HG03108 (cell line): Measurements from ENCODE around the gene LPAR2.
"Not testable (repeated sequence)": the region's sequence is repeated elsewhere in the genome, so short reads cannot be mapped to it uniquely, and the experiment has no call there.

Experiments used
- ATAC-seq: cut with Tn5 transposase; IDR thresholded peaks from one replicate; pipeline ENCODE4 v1.9.1; 2021; ENCODE audit warnings: moderate library complexity; ENCODE audit not compliant: unreplicated experiment

The LPAR2 gene

DNA sequence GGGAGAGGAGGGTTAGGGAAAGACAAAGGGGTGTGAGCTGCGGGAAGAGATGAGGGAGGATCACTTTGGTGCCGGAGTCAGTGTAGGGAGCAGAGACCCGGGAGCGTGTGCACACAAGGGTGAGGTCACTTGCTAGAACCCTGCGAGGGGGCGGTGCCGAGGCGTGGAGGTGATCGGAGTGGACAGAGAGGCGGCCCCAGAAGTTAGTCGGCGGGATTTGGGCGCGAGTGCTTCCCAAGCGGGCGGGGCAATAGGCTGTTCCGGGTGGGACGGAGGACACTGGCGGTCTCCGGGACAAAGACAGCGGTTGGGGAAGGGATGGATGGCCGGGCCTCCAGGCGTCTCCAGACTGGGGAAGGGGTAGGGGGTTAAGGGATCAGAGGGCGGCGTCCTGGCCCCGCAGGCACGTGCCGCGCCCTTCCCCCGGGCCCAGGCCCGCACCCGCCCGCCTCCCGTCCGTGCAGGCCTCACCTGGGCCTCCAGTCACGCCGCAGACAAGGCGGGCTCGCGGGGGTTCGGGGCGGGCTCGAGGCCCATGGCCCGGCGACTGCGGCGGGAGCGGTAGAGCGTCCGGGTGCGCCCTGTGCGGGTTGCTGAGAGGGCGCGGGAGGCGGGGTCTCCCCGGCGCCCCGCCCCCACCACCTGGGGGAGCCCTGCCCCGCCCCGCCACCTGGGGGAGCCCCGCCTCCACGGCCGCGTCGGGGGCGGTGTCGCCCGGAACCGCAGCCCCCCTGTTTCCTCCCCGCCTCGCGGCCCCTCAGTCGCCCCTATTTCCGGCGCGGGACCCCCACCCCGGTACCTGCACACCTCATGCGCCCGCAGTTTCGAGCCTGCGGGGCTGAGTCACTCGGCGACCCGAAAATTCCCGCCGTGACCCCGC, at the start of gene LPAR2:
LPAR2 (minus strand) TSS at position 600 of the 880 bp plus-strand sequence. CDS start 945 bp downstream, outside the sequence.
- peak; percentile 64 for ATAC-seq

DNA sequence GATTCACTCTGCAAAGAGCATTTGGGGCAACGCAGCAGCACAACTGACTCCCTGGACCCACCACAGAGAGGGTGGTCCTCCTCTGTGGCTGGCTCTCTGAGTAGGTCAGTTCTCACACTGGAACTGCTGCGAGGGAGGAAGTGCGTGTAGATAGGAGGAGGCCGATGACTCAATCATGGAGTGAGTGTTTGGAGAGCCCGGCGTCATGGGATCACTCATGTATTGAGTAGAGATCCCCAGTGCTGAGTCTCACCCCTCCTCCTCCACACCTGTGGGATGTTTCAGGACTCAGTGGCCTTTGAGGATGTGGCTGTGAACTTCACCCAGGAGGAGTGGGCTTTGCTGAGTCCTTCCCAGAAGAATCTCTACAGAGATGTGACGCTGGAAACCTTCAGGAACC, 49.6 kb upstream of the LPAR2 start:
- ATAC-seq: no peak

DNA sequence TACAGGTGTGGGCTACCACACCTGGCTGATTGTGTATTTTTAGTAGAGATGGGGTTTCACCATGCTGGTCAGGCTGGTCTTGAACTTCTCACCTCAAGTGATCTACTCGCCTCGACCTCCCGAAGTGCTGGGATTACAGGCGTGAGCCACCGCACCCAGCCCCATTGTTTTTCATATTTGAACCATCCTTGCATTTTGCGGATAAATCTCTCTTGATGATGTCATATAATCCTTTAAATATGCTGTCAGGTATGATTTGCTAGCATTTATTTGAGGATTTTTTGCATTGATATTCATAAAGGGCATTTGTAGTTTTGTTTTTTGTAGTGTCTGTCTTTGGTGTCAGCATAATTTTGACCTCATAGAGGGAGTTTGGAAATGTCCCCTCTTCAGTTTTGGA, 46.3 kb upstream of the LPAR2 start:
- no peak for ATAC-seq

DNA sequence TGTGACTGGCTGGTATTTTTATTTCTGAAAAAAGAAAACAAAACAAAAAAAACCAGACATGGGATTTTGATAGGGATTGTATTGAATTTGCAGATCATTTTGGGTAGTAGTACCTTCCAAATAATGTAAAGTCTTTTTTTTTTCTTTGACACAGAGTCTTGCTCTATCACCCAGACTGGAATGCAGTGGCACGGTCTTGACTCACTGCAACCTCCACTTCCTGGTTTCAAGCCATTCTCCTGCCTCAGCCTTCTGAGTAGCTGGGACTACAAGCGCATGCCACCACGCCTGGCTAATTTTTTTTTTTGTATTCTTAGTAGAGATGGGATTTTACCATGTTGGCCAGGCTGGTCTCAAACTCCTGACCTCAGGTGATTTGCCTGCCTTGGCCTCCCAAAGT, 44.8 kb upstream of the LPAR2 start:
- no peak for ATAC-seq

DNA sequence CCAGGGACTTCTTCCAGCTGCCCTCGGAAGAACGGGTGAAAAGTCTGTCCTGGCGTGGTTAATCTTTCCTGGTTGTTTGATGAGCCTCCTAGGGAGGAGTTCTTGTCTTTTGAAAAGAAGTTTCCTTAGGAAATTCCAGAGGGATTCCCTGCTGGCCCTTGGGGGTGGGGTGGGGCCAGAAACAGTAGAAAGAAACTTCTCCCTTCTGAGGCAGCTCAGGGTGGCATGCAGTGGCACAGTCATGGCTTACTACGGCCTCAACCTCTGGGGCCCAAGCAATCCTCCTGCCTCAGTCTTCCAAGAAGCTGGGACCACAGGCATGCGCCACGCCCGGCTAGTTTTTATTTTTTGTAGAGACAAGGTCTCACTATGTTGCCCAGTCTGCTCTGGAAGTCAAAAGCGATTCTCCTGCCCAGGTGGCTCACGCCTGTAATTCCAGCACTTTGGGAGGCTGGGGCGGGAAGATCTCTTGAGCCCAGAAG, 42.1 kb upstream of the LPAR2 start:
- ATAC-seq: no peak

DNA sequence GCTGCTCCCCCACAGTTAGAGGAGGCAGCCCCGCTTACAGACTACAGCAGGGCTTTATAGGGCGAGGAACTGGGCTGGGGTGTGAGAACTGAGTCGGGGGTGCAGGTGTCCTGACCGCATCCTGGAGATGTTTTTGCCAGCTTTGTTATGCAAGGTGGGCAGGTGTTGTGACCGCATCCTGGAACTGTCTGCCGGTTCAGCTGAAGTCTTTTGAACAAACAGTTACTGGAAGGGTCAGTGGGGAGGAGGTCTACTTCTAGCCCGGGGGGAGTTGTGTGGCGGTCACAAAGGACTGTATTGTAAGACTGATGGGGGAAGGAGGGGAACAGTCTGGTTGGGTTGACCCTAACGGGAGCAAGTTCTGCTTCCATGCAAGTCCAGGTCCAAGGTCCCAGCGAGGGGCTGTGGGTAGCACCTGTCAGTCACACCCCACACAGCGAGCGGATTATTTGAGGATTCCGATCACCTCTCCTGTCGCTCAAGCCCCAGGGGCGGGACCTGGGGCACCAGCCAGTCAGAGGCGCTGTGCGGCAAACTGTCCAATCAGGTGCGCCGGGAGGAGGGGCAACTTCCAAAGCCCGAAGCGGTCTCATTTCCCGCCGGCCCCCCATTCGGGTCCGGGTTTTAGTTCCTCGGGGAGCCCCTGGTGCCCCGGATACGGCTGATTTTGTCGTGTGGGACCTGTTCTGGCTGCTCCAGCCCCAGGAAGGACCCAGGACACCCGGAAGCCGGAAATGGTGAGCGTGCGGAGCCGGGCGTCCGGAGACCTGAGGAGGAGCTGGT, 40.4 kb upstream of the LPAR2 start, which contains the start of gene ZNF101:
ZNF101 (plus strand) TSS at position 610 of the 783 bp plus-strand sequence; CDS start at position 735, 125 bp downstream.
- ATAC-seq: peak; percentile 64

DNA sequence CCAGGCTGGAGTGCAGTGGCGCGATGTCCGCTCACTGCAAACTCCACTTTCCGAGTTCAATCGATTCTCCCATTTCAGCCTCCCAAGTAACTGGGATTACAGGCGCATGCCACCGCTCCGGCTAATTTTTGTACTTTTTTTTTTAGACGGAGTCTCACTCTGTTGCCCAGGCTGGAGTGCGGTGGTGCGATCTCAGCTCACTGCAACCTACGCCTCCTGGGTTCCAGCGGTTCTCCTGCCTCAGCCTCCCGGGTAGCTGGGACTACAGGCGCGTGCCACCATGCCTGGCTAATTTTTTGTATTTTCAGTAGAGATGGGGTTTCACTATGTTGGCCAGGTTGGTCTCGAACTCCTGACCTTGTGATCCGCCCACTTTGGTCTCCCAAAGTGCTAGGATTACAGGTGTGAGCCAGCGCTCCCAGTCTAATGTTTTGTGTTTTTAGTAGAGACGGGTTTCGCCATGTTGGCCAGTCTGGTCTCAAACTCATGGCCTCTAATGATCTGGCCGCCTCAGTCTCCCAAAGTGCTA, 37.5 kb upstream of the LPAR2 start:
- not testable (repeated sequence) for ATAC-seq

DNA sequence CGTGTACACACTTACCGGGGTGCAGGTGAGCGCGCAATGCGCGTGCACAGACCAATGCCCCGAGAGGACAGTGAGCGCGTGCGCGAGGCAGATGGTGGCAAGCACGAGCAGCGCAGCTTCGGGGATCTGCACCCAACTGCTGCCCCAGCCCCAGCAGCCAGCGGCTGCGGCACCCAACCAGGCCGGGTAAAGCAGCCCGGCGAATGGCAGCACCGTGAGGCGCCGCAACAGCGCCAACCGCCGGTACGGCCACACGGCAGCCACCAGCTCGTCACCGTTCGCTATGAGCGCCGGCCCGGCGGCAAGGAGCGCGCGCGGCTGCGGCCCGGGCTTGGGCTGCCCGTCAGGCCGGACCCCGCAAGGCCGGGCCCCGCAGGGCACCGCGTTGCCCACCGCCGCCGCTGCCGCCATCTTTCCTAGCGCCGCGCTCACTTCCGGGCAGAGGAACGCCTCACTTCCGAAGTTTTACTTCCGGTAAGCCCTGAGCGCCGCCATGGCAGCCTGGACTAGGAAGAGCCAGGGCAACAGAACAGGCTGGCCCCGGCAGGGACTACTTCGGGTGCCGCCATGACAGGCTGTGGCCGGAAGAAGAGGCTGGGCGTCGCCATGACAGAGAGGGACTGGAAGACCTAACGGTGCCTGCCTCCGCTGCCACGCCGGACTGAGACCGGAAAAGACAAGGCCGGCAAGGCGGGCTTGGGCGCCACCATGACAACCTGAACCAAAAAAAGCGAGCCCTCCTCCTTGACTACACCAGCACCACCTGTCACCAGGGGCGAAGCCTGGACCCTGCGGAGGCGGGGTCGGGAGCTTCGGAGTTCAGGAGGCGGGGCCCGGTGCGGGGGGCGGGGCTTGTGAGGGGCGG, 35.5 kb upstream of the LPAR2 start, which contains the start of gene ATP13A1:
ATP13A1 (minus strand) TSS at position 421 of the 865 bp plus-strand sequence; CDS start at position 411, 10 bp downstream.
- ATAC-seq: peak; percentile 58

DNA sequence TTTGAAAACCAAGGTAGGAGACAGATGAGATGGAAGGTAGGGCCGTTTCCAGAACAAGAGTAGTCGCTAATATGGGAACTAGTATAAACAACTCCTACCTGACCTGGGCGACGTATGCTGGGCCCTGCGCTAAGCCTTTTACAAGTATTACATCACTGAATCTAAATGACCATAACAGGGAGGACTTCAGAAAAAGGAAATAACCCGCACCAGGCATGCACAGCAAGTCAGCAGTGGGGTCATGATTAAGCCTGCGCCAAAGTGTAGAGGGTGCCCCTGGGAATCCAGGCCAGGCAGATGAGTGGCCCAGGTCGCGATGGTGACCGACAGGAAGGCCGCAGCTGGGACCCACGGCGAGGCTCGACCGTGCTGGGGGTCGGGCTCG, 34.8 kb upstream of the LPAR2 start:
- no peak for ATAC-seq

DNA sequence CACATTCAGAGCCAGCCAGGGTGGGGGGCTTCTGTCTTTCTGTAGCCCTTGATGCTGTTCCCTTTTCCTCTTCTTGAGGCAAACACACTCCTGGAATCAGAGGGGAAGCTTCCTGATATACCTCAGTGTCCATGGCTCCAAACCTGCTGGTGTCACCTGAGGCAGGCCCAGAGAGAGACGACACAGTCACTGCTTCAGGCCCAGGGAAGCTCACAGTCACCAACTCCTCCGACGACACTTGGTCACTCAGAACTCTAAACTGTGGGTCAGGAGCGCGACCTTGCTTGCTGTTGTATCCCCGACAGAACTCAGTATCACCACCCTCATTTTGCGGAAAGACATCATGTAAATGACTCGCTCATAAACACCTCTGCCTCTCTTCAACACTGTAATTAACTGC, 34.3 kb upstream of the LPAR2 start:
- ATAC-seq: no peak

DNA sequence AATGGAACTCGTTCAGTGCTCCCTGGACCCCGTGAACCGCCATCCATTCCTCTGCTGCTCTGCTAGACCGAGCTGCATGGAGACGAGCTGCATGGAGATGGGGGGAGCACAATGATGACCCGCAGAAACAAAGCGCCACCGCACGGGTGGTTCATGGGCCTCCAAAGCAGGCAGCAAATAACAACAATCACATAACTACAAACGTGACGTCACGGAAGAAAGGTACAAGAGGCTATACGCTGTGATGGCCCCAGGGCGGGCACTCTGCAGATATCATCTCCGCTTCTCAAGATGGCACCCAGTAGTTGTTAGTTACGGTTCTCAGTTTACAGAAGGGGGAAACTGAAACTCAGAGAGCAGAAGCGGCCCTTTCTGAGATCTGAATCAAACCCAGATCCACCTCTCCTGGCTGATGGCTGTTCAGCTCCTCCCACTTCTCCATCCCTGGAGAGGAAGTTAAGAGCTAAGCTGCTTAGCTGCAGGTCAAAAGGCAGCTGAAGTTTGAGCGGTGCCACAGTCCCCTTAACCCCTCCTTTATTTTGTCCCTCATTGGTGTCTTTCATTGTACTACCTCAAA, 33.7 kb upstream of the LPAR2 start:
- peak; percentile 33 for ATAC-seq

DNA sequence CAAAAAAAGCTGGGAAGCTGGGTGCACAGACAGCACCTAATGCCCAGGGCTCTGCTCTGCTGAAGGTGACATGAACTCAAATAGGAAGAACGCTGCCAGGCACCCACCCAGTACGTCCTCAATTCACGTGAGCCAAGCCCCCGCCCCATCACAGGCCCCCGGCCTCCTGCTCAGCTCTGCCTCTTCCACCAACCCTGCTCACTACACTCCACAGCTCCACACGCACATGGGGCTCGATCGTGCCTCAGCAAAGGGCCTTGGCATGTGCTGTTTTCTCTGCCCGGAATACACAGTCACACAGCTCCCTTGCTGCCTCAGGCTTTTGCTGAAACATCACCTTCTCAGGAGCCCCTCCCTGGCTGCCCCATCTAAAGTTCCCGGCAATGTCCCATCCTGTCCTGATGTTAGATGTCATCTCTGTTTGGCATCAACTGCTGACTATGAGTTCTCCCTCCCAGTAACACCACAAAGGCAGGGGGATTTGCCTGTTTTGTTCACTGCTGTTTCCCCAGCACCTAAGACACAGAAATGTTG, 33.2 kb upstream of the LPAR2 start:
- ATAC-seq: no peak

DNA sequence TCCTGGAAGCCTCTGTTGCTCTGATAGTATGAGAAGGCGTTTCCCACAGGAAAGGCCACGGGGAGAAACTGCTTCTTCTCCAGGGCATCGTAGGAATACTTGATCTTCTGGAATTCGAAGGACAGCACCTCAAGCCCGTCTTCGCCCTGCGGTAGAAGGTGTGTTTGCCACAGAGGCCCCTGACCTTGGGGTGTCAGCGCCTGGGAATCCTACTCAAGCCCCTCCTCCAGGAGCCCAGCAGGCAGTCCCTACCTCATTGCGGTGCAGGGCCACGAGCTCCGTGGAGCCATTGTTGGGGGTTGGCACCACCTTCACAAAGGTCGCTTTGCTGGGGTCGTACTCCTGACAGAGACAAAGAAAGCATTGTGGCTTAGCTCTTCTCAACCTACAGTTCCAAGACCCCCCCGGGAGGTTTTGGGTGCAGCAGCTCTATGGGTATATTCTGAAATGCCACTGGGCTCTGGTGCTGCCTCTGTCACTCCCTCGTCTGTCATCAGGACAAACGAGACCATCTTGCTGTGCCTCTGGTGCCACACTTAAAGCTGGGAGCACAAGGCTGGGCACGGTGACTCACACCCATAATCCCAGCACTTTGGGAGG, 31.7 kb upstream of the LPAR2 start:
- ATAC-seq: no peak

DNA sequence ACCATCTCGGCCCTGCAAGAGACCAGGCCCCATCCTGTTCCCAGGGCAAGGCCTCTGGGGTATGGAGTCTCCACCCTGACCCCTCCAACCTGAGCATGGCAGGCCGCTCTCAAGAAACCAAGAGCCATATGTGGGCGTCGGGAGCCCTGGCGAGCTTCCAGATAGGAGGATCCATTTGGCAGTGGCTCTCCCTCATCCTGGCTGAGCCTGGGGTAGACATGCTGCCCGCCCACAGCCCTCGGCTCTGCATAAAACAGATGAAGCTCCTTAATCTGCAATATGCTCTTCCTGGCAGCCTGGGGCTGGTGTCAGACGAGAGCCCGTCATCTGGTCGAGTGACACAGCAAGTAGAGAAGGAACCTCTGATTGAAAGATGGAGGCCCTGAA, 29.4 kb upstream of the LPAR2 start:
- no peak for ATAC-seq

DNA sequence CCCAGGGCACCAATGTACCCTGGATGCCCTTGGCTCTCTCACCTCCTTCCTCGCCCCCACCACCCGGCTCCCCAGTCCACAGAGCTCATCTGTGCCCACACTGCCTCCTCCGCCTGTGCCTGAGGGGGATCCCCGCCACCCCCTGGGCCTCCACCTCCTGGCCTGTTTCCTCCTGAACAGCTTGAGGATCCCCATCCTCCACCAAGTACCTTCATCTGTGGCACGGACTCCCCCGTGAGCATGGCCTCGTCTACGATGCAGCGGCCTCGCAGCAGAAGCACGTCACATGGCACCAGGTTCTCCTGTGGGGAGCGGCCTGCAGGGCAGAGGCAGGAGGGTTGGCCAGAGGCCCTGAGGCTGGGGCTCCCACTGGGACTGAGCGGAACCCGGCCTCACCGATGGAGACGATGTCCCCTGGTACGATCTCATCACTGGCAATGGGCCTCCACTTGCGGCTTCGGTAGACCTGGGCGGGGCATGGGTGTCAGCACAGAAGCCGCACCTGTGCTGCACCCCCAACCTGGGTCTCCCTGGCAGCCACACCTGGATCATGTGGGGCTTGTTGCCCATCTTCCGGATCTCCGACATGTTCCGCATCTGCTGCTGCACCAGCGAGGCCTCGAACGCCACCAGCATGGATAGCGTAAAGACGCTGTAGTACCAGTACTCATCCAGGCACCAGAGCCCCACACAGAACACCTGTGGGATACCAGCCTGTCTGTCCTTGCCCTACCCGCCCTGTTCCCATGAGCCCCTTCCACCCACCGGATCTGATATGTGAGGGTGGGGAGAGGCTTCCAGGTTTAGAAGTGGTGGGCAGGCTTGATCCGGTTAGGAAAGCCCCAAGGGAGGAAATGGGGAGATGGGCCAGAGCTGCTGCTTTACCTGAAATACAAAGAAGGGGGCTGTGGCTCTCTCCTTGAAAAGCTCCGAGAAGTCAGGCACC, 28.7 kb upstream of the LPAR2 start:
- ATAC-seq: no peak

DNA sequence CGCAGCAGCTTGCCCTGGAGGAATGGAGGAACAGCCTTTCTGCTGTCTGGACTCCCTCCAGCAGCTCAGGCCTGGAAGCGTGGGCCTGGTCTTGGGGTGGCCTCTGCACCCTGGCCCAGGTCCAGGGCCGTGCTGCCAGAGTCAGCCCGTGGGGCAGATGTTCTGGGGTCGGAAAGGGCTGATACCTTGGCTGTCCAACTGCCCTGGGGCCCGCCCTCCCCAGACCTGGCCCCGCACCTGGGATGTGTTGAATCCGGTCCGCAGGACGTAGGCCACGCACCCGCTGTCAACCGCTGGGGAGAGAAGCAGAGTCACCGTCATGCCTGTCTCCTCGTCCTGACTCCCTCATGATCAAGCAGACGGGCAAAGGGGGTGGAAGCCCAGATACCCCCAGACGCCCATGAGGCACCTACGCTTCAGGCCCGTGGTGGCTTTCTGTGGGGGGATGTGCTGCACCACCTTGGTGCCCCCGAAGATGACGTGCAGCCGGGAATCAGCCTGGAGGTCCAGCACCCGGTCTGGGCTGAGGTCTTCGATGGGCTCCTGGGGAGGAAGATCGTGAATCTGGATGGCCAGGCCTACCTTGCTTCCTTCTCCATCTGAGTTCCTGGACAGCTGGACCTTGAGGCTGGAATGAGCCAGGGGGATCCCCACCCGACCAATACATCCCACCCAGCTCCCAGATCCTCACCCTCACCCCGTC, 27.8 kb upstream of the LPAR2 start:
- ATAC-seq: no peak

DNA sequence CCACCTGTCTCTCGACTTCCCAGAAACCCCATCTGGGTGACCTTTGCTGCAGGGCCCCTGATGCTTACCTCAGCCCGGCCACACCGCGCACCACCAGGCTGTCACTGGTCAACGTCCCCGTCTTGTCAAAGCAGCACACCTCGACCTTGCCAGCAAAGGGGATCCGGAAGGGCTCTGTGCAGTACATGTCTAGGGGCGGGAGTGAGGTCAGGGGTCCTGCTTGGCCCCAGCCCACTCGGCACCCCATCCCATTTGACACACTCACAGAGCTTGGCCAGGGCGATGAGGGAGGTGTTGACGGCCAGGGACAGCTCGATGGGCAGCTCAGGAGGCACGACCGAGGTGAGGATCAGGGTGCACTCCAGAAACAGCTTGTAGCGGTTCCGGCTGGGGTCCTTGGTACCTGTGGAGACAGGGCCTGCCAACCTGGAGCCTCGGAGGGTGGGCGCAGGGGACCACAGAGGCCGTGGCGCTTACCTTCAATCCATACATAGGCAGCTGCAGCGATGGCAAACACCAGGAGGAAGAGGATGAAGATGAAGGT, 27.1 kb upstream of the LPAR2 start:
- no peak for ATAC-seq
